Panc1 (cell line): Measurements from ENCODE around the gene FCAMR.

Experiments used
- POLR2AphosphoS5 ChIP-seq: IDR thresholded peaks from 2 replicates; pipeline ENCODE4 v1.6.1; 2012; ENCODE audit warnings: mild to moderate bottlenecking, low read depth, low read length, moderate library complexity
- REST ChIP-seq, 2 experiments: IDR thresholded peaks; 2 replicates each; pipeline ENCODE4 v1.6.1; 2011 to 2012; ENCODE audit warnings: low read depth in 2 of 2, control low read depth in 1 of 2, low read length in 1 of 2, mild to moderate bottlenecking in 1 of 2, moderate library complexity in 1 of 2; ENCODE audit not compliant: insufficient read depth in 1 of 2
- SIN3A ChIP-seq: IDR thresholded peaks from 2 replicates; pipeline ENCODE4 v1.6.1; 2012; ENCODE audit warnings: low read depth, mild to moderate bottlenecking, low read length, moderate library complexity, borderline replicate concordance; ENCODE audit not compliant: insufficient read depth
- TF ChIP-seq, protein P1 (sequence below): fragments of 450-650 bp; IDR thresholded peaks from 2 replicates; pipeline ENCODE4 v1.5.1; 2017; ENCODE audit warnings: mild to moderate bottlenecking

- TF ChIP-seq SIN3A = no peak
- TF ChIP-seq, protein P1, sequence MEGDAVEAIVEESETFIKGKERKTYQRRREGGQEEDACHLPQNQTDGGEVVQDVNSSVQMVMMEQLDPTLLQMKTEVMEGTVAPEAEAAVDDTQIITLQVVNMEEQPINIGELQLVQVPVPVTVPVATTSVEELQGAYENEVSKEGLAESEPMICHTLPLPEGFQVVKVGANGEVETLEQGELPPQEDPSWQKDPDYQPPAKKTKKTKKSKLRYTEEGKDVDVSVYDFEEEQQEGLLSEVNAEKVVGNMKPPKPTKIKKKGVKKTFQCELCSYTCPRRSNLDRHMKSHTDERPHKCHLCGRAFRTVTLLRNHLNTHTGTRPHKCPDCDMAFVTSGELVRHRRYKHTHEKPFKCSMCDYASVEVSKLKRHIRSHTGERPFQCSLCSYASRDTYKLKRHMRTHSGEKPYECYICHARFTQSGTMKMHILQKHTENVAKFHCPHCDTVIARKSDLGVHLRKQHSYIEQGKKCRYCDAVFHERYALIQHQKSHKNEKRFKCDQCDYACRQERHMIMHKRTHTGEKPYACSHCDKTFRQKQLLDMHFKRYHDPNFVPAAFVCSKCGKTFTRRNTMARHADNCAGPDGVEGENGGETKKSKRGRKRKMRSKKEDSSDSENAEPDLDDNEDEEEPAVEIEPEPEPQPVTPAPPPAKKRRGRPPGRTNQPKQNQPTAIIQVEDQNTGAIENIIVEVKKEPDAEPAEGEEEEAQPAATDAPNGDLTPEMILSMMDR = no peak
- no peak for TF ChIP-seq REST (IDR thresholded peaks at IDR 0.05; ENCODE audit: insufficient read depth in 1 of 2, low read depth in 2 of 2, low read length in 1 of 2)
- no peak for TF ChIP-seq POLR2AphosphoS5
These were observed 28.4 kb downstream of the FCAMR start for GRCh38 chr1:206941766-206942418.
